ENCODE results near the gene TNPO2.
"Not testable (repeated sequence)": the region's sequence is repeated elsewhere in the genome, so short reads cannot be mapped to it uniquely, and the experiment has no call there.

TNPO2 gene

GRCh38 chr19:12705169-12705568, 18.6 kb downstream of the TNPO2 start:
- FAIRE-seq, result no peak

GRCh38 chr19:12703046-12703445, 20.7 kb downstream of the TNPO2 start:
- FAIRE-seq, result no peak

GRCh38 chr19:12701596-12702282, 22.0 kb downstream of the TNPO2 start:
- no peak for FAIRE-seq

DNA sequence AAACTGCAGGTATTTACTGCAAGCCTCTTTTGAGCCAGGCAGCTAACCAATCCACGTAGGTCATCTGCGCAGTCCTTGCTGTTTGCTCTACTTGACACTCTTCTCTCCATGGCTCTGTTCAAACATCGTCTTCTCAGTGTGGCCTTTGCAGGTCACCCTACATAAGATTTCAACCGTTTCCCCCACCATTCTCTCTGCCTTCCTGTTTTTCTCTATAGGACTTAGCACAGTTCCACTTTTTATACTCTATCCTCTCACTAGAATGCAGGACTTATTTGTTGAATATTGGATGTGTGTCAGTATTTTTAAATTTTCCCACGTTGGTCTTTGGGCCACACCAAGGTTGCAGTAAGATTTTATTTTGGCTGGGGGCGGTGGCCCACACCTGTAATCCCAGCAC, 25.6 kb downstream of the TNPO2 start:
- FAIRE-seq, result no peak

DNA sequence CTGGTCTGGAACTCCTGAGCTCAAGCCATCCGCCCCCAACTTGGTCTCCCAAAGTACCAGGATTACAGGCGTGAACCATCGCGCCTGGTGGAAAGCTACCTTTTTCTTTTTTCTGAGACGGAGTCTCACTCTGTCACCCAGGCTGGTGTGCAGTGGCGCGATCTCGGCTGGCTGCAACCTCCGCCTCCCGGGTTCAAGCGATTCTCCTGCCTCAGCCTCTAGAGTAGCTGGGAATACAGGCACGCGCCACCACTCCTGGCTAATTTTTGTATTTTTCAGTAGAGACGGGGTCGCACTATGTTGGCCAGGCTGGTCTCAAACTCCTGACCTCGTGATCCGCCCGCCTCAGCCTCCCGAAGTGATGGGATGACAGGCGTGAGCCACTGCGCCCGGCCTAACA, 26.3 kb downstream of the TNPO2 start:
- FAIRE-seq, result not testable (repeated sequence)

DNA sequence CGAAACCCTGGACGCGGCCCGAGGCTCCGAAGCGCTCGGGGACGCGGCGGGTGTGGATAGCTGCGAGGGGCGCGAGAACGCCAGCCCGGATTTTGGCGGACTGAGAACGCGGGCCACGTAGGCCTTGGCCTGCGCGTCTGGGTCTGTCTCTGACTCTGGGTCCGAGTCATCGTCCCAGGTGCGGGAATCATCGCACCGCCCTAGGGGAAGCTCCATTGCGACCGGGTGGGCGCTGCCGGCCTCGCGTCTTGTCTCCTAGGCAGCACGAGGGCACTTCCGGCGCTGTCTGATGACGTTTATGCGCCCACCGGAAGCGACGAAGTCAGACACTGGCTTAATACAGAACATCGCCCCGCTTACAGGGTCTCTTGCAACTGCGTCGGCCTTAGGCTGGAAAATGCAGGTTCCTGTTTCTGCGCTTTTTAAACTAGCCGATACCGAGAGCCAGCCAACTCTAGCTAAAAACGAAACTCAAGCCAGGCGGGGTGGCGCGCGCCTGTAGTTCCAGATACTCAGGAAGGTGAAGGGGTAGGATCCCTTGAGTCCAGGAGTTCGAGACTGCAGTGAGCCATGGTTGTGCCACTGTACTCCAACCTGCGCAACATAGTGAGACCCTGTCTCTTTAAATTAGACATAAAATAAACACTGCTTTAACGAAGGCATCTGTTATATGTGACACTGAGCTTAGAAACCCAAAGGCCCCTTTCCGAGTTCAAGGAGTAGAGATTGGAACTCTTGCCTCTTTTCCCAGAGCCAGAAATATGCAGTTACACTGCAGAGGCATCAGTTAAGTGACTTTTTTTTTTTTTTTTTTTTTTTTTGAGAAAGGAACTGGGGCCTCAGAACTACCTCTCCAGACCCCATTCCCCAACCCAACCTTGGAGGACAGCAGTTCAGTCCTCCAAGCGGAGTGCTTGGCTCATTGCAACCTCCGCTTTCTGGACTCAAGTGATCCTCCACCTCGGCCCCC, 27.1 kb downstream of the TNPO2 start, which contains the start of gene FBXW9:
Gene FBXW9, minus strand, starts transcription at position 266 of the 970 bp plus-strand sequence. Its CDS starts 50 bp downstream, at position 216.
- no peak for FAIRE-seq

GRCh38 chr19:12695997-12696365, 27.8 kb downstream of the TNPO2 start:
- no peak for FAIRE-seq

- FAIRE-seq, result no peak
Measured at GRCh38 chr19:12695514-12695913, 28.2 kb downstream of the TNPO2 start.

DNA sequence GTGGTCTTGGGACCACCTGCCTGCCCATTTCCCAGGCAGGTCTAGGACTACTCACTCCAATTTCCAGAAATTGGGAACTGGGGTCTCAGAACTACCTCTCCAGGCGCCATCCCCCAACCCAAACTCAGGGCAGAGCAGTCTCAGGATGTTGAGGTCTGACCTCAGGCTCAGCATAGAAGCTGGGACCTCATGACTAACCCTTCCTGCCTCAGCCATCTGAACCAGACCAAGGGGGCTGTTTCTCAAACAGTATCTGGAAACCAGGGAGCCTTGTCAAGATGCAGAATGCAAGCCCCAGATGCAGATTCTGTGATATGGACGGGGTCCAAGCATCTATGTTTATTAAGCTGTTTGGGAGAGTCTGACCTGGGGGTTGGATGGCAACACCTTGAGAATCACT, 28.6 kb downstream of the TNPO2 start:
- no peak for FAIRE-seq

GRCh38 chr19:12694641-12695040, 29.1 kb downstream of the TNPO2 start:
- no peak for FAIRE-seq

GRCh38 chr19:12692960-12693359, 30.8 kb downstream of the TNPO2 start:
- FAIRE-seq, result no peak

DNA sequence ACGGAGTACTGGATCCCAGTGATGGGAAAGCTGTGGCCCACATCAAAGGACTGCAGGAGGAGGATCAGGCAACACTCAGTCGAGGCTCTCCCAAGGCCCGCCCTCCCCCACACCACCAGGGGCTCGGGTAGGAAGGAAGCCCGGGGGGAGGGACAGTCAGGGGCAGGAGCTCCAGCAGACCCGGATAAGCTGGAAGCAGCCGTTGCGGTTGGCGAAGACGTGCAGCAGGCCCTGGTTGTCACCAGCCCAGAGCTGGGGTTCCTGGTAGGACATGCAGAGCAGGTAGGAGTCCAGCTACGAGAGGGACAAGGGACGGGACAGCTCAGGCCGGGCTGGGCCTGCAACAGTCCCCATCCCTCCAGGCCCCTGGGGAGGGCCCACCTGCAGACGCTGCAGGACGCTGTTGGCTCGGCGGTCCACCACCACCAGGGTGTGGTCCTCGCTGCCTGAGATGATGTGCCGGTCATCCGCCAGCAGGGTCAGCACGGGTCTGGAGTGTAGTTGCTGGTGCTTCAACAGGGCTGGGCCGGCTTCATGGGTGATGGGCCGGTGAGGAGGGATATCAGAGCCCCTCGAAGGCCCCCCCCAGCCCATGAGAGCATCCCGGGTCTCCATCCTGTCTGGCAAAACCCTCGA, 34.0 kb downstream of the TNPO2 start:
- FAIRE-seq, result no peak

DNA sequence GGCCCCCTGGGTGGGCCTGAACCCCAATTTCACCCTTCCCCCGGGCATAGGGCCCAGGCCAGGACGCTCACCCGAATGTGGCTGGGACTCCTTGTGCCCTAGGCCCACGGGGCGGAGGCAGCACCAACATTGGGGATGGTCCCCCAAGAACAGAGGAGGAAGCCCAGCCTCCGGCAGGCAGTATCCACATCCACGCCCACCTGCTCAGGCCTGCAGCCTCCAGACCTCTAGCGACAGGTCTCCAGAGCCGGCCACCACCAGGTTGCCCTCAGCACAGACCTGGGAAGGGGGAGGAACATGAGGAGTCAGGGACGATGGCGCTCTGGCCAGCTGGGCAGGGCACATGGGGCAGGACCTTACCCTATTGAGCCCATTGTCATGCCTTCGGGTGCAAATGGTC, 34.7 kb downstream of the TNPO2 start:
- no peak for FAIRE-seq

DNA sequence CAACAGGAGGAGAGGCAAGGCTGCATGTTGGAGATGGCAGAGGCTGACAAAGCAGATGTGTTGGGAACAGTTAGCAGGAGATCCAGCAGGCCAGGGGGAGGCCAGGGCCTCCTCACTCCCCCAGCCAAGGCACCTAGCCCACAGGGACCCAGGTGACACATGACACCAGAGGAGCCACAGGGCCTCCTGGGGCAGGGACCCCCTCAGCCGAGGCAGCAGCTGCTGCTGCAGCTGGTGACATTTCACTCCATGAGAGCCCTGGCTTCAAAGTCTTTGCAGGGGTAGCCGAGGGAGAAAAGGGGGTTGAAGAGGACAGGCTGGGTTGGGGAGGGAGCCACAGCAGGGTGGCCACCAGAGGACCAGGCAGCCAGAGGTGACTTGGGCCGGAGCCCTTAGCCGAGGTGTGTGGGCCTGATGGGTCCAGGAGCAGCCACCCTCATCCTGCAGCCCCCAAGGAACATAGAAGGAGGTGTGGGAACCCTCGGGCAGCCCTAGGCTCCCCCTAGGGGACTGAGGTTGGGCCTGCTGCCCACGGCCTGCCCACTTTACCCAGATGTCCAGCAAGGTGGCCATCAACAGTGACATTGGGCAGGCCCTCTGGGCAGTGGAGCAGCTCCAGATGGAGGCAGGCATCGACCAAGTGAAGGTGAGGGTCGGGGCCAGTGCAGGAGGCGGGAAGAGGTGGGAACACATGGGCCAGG, 36.1 kb downstream of the TNPO2 start, which contains the start of gene GNG14:
Gene GNG14, plus strand, starts transcription at position 503 of the 701 bp plus-strand sequence. Its CDS starts 51 bp downstream, at position 554.
- no peak for FAIRE-seq

GRCh38 chr19:12685831-12686230, 37.9 kb downstream of the TNPO2 start:
- no peak for FAIRE-seq

- FAIRE-seq, result peak; percentile 77
Measured at GRCh38 chr19:12681074-12681987, 42.4 kb downstream of the TNPO2 start, which contains the start of gene DHPS. DHPS (minus strand) TSS chr19:12681880; CDS start chr19:12681766, 114 bp downstream.

DNA sequence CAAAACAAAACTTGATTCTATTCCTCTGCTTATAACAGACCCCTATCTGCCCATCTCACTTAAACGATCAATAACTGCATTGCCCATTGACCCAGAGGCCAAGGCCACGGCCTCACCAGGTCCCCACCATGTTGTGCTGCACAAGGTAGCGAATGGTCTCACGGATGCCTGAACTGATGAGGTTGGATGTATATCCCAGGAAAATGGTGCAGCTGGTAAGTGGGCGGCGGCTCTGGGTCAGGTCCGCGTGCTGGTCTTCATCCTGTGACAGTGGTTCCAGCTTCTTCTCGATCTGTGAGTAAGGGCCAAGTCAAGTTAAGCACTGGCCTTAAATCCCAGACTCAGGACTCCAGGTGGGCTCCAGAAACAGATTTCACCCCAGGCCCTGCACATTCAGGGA, 43.7 kb downstream of the TNPO2 start:
- FAIRE-seq, result no peak

DNA sequence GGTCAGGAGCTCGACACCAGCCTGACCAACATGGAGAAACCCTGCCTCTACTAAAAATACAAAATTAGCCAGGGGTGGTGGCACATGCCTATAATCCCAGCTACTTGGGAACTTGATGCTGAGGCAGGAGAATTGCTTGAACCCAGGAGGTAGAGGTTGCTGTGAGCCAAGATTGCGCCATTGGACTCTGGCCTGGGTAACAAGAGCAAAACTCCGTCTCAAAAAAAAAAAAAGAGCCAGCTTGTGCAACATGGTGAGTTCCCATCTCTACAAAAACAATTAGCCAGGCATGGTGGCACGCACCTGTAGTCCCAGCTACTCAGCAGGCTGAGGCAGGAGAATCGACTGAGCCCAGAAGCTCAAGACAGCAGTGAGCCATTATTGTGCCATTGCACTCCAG, 45.7 kb downstream of the TNPO2 start:
- not testable (repeated sequence) for FAIRE-seq

DNA sequence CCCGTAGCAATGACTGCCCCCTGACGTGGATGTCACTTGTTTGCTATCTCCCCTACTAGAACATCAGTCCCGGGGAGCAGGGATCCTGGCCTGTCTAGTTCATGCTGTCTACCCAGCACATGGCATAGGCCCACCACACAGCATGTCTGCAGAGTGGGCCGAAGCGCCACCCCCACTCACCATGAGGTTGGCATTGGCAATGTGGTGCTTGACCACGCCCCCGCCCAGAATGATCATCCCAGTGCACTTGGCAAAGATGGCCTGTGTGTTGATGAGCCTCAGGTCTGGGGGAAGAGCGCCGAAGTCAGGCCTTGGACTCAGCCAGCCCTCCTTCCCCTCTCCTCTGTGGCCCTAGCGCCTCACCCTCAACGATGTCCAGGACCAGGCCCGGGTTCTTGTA, 46.8 kb downstream of the TNPO2 start:
- no peak for FAIRE-seq

DNA sequence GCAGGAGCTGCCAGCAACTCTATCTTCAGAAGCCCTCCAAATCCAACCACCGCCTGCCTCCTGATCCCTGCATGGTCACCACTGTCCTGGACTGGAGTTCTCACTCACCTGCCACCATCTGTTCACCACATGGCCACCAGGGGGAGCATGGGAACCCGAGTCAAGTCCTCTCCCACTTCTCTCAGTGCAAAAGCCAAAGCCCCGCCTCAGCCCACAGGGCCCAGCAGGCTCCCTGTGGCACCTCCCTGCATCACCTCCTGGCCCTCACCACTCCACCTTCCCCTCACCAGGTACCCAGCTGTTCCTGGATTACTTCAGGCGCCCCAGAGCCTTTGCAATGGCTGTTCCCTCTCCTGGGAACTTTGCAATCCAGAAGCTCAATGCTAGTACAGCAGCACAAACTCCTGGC, 47.3 kb downstream of the TNPO2 start:
- FAIRE-seq, result no peak

DNA sequence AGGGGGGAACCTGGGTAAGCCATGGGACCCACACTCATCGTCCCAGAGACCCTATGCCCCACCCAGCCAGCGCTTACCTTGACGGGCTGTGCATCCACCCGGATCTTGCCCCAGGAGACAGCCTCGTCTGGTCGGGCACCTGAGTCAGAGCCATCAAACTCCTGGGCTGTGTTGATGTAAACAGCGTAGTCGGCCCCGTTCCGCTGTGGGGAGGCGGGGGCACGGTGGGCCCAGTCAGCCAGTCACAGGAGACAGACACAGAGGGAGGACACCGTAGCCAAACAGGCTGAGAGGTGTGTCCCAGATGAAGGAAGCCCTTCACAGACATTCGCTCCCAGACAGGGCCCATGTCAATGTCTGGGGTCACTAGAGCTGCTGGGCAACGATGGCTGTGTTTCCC, 47.8 kb downstream of the TNPO2 start:
- no peak for FAIRE-seq
